H1 (cell line): ENCODE results near the gene ALG1. TPM values are rescaled to one million over a fixed set of nuclear protein-coding genes. Genes with fewer than 3 reads are reported as not detected.

Source experiments
- CTCF ChIA-PET: fragments of 300-600 bp; sonication (Branson Sonifier 250); formaldehyde crosslinking; loops from one replicate; lab custom pipeline; 2021; ENCODE audit not compliant: partially characterized antibody; lab: Charles Lee
- POLR2A ChIA-PET: fragments of 300-600 bp; sonication (Branson Sonifier 250); formaldehyde crosslinking; loops from one replicate; lab custom pipeline; 2021; ENCODE audit warnings: inconsistent platforms; ENCODE audit not compliant: partially characterized antibody; lab: Charles Lee
- DNase-seq, 2 experiments: peaks; one replicate each; pipeline versions ENCODE4 v3.0.0 to v3.0.0-alpha.2; 2010 to 2022; ENCODE audit warnings: low spot score in 2 of 2, low read depth in 1 of 2, mixed read lengths in 1 of 2
- FAIRE-seq: peaks from 2 replicates; lab custom pipeline; 2011; peaks lifted over from hg19 to GRCh38; lab: Jason Lieb, UNC
- H2AFZ ChIP-seq: 2 replicates; pipeline ENCODE4 v1.8.1; 2012; ENCODE audit warnings: low read length, inconsistent platforms
- H2AK5ac ChIP-seq: 2 replicates; pipeline ENCODE4 v1.6.1; 2013; ENCODE audit warnings: low read depth, low read length
- H2BK120ac ChIP-seq: replicated peaks from 2 replicates; pipeline ENCODE3; 2013; ENCODE audit warnings: low read depth, low read length, inconsistent platforms
- H2BK12ac ChIP-seq: 2 replicates; pipeline ENCODE4 v1.6.1; 2013; ENCODE audit warnings: low read depth, low read length
- H2BK15ac ChIP-seq: 2 replicates; pipeline ENCODE4 v1.6.1; 2013; ENCODE audit warnings: low read length
- H2BK20ac ChIP-seq: 2 replicates; pipeline ENCODE4 v1.6.1; 2013; ENCODE audit warnings: low read length
- H2BK5ac ChIP-seq: 2 replicates; pipeline ENCODE4 v1.6.1; 2013; ENCODE audit warnings: low read depth, low read length
- H3K14ac ChIP-seq: 2 replicates; pipeline ENCODE4 v1.6.1; 2013; ENCODE audit warnings: inconsistent platforms; ENCODE audit not compliant: insufficient read length
- H3K18ac ChIP-seq: 2 replicates; pipeline ENCODE4 v1.6.1; 2013; ENCODE audit warnings: low read length; ENCODE audit errors: extremely low read depth
- H3K23ac ChIP-seq: 2 replicates; pipeline ENCODE4 v1.6.1; 2013; ENCODE audit warnings: inconsistent platforms; ENCODE audit not compliant: insufficient read length
- H3K23me2 ChIP-seq: 2 replicates; pipeline ENCODE4 v1.6.1; 2013; ENCODE audit warnings: low read depth, low read length
- H3K27ac ChIP-seq: 2 replicates; pipeline ENCODE4 v1.6.1; 2011; ENCODE audit warnings: low read depth, low read length, inconsistent platforms
- H3K27me3 ChIP-seq, 4 experiments: replicated peaks in 1 of 4; 1 replicate in 1 of 4; 2 replicates in 3 of 4; pipeline versions ENCODE4 v1.6.1 to v1.8.1; 2011 to 2013; ENCODE audit warnings: low read length in 3 of 4, mild to moderate bottlenecking in 3 of 4, inconsistent platforms in 2 of 4, mixed read lengths in 2 of 4, moderate library complexity in 1 of 4; ENCODE audit not compliant: control insufficient read depth in 3 of 4, insufficient read depth in 3 of 4; ENCODE audit errors: extremely low read depth in 1 of 4
- H3K36me3 ChIP-seq, 4 experiments: 2 replicates each; pipeline versions ENCODE4 v1.6.1 to v1.8.1; 2011 to 2013; ENCODE audit warnings: mild to moderate bottlenecking in 4 of 4, low read length in 3 of 4, moderate library complexity in 2 of 4, control low read depth in 1 of 4, inconsistent platforms in 1 of 4; ENCODE audit not compliant: insufficient read depth in 4 of 4, control insufficient read depth in 2 of 4
- H3K4ac ChIP-seq: replicated peaks from 2 replicates; pipeline ENCODE3; 2013; ENCODE audit warnings: low read length, low read depth, mixed read lengths, inconsistent platforms; ENCODE audit not compliant: insufficient read length
- H3K4me1 ChIP-seq, 4 experiments: replicated peaks in 1 of 4; 1 replicate in 1 of 4; 2 replicates in 3 of 4; pipeline versions ENCODE4 v1.6.1 to v1.8.1; 2011 to 2013; ENCODE audit warnings: low read length in 3 of 4, inconsistent platforms in 2 of 4, mixed read lengths in 1 of 4; ENCODE audit not compliant: insufficient read depth in 4 of 4, control insufficient read depth in 3 of 4
- H3K4me2 ChIP-seq, 2 experiments: 2 replicates each; pipeline versions ENCODE4 v1.6.1 to v1.8.1; 2011 to 2013; ENCODE audit warnings: low read depth in 2 of 2, low read length in 2 of 2, control low read depth in 1 of 2, inconsistent platforms in 1 of 2, mild to moderate bottlenecking in 1 of 2; ENCODE audit not compliant: insufficient read depth in 1 of 2
- H3K4me3 ChIP-seq, 4 experiments: fragments of 200-600, 300-600 bp in 1 of 4; sonication (generic), shearing (Covaris generic), sonication (Bioruptor Twin) in 1 of 4; 2 replicates each; pipeline versions ENCODE4 v1.5.1 to v1.8.1; 2011 to 2016; ENCODE audit warnings: low read length in 4 of 4, low read depth in 3 of 4, control low read depth in 2 of 4, inconsistent platforms in 2 of 4, mild to moderate bottlenecking in 2 of 4, mixed read lengths in 1 of 4, moderate library complexity in 1 of 4; ENCODE audit not compliant: insufficient read depth in 2 of 4; ENCODE audit errors: extremely low read depth in 1 of 4
- H3K56ac ChIP-seq: replicated peaks from 2 replicates; pipeline ENCODE3; 2013; ENCODE audit warnings: low read depth, mild to moderate bottlenecking, mixed read lengths, low read length, inconsistent platforms; ENCODE audit not compliant: insufficient read length
- H3K79me1 ChIP-seq: 2 replicates; pipeline ENCODE4 v1.6.1; 2013; ENCODE audit warnings: low read depth, low read length, control low read depth
- H3K79me2 ChIP-seq, 2 experiments: 2 replicates each; pipeline versions ENCODE4 v1.6.1 to v1.8.1; 2012 to 2013; ENCODE audit warnings: low read length in 2 of 2, mild to moderate bottlenecking in 2 of 2, inconsistent platforms in 1 of 2; ENCODE audit not compliant: insufficient read depth in 2 of 2, control insufficient read depth in 1 of 2
- H3K9ac ChIP-seq, 4 experiments: replicated peaks in 1 of 4; 1 replicate in 1 of 4; 2 replicates in 3 of 4; pipeline versions ENCODE4 v1.6.1 to v1.8.1; 2011 to 2013; ENCODE audit warnings: low read depth in 3 of 4, low read length in 3 of 4, control low read depth in 2 of 4, mild to moderate bottlenecking in 2 of 4, moderate library complexity in 2 of 4, inconsistent platforms in 1 of 4; ENCODE audit errors: extremely low read depth in 1 of 4
- H3K9me3 ChIP-seq, 2 experiments: 2 replicates each; pipeline versions ENCODE4 v1.6.1 to v1.8.1; 2012 to 2013; ENCODE audit warnings: mild to moderate bottlenecking in 2 of 2, moderate library complexity in 2 of 2, control low read depth in 1 of 2, inconsistent platforms in 1 of 2, low read depth in 1 of 2, low read length in 1 of 2, mixed read lengths in 1 of 2; ENCODE audit not compliant: insufficient read depth in 2 of 2
- H4K20me1 ChIP-seq, 2 experiments: replicated peaks in 1 of 2; 2 replicates each; pipeline versions ENCODE3 to v1.8.1; 2011 to 2013; ENCODE audit warnings: inconsistent platforms in 2 of 2, low read length in 2 of 2, mild to moderate bottlenecking in 1 of 2; ENCODE audit not compliant: insufficient read depth in 2 of 2, control insufficient read depth in 1 of 2
- H4K5ac ChIP-seq: 2 replicates; pipeline ENCODE4 v1.6.1; 2013; ENCODE audit warnings: low read length, low read depth, mixed read lengths, inconsistent platforms; ENCODE audit not compliant: insufficient read length
- H4K8ac ChIP-seq: 2 replicates; pipeline ENCODE4 v1.8.0; 2013; ENCODE audit warnings: mild to moderate bottlenecking, moderate library complexity, low read length, inconsistent platforms; ENCODE audit not compliant: insufficient read depth; ENCODE audit errors: extremely low read depth
- H4K91ac ChIP-seq: replicated peaks from 2 replicates; pipeline ENCODE3; 2013; ENCODE audit warnings: low read length, mixed read lengths, inconsistent platforms; ENCODE audit not compliant: insufficient read length
- ASH2L ChIP-seq: fragments of 200-600, 300-600 bp; sonication (generic); IDR thresholded peaks from one replicate; pipeline ENCODE4 v1.7.1; 2017; ENCODE audit warnings: low read length
- ATF3 ChIP-seq: IDR thresholded peaks from 2 replicates; pipeline ENCODE4 v1.6.1; 2011; ENCODE audit warnings: low read depth, mild to moderate bottlenecking, low read length; ENCODE audit not compliant: insufficient read depth
- BACH1 ChIP-seq: IDR thresholded peaks from 2 replicates; pipeline ENCODE4 v1.6.1; 2012; ENCODE audit warnings: low read length, improper control_type of control experiment
- CREB1 ChIP-seq: IDR thresholded peaks from 2 replicates; pipeline ENCODE4 v1.6.1; 2012; ENCODE audit warnings: inconsistent platforms
- FOSL1 ChIP-seq: IDR thresholded peaks from 2 replicates; pipeline ENCODE4 v1.6.1; 2011; ENCODE audit warnings: mild to moderate bottlenecking, low read depth, low read length, moderate library complexity; ENCODE audit not compliant: insufficient read depth
- HDAC6 ChIP-seq: IDR thresholded peaks from one replicate; pipeline ENCODE4 v1.7.1; 2012; ENCODE audit warnings: low read depth, mild to moderate bottlenecking, inconsistent platforms, low read length, moderate library complexity
- SP2 ChIP-seq: IDR thresholded peaks from 2 replicates; pipeline ENCODE4 v1.6.1; 2012; ENCODE audit warnings: mild to moderate bottlenecking, low read length, inconsistent platforms
- TCF12 ChIP-seq: IDR thresholded peaks from 2 replicates; pipeline ENCODE4 v1.6.1; 2011; ENCODE audit warnings: low read depth, mild to moderate bottlenecking, low read length
- WGBS, 2 experiments: shearing (Covaris generic) in 1 of 2; methylation state at CpG; one replicate each; pipeline versions ENCODE4 v1.1.6 to v1.1.7; 2013 to 2015; ENCODE audit warnings: low lambda C conversion rate in 2 of 2, mixed read lengths in 2 of 2, inconsistent platforms in 1 of 2, low coverage in 1 of 2, missing lambda C conversion rate in 1 of 2; ENCODE audit not compliant: insufficient replicate concordance in 2 of 2, insufficient coverage in 1 of 2, insufficient read length in 1 of 2; ENCODE audit errors: extremely low coverage in 1 of 2, missing lambda C conversion rate in 1 of 2; 5-methylcytosine and 5-hydroxymethylcytosine counted together
- polyA plus RNA-seq, 7 experiments: library from polyadenylated mRNA; depleted of rRNA in 3 of 7; stranded (reverse) in 5 of 7; unstranded in 2 of 7; fragments of >200 nt in 5 of 7; fragments of 200-250 nt in 2 of 7; gene quantifications; 1 replicate in 5 of 7; 2 replicates in 1 of 7; 4 replicates in 1 of 7; pipeline versions ENCODE4 v1.2.1 to v1.2.3, GENCODE V29; 2011 to 2013; ENCODE audit warnings: missing spikeins in 2 of 7, mixed read lengths in 2 of 7
- total RNA-seq: library from RNA; stranded (reverse); fragmentation: NEBNext Ultra II Directional; extraction: Animal tissue kit (Norgen Biotek cat#: 25700); gene quantifications from 2 replicates; pipeline ENCODE4 v1.2.1, GENCODE V29; 2021
- TF ChIP-seq, protein P1 (sequence below): IDR thresholded peaks from 2 replicates; pipeline ENCODE4 v1.6.1; 2011; ENCODE audit warnings: low read length, improper control_type of control experiment
- TF ChIP-seq, protein P2 (sequence below): IDR thresholded peaks from 2 replicates; pipeline ENCODE4 v1.6.1; 2012; ENCODE audit warnings: low read length, inconsistent platforms

ALG1 gene
- total and polyA plus RNA-seq, 2 of the 8 experiments (the other 6 are each of a cell fraction or from before 2014, with no cell fraction given) = 34.8 to 46.5 TPM

DNA sequence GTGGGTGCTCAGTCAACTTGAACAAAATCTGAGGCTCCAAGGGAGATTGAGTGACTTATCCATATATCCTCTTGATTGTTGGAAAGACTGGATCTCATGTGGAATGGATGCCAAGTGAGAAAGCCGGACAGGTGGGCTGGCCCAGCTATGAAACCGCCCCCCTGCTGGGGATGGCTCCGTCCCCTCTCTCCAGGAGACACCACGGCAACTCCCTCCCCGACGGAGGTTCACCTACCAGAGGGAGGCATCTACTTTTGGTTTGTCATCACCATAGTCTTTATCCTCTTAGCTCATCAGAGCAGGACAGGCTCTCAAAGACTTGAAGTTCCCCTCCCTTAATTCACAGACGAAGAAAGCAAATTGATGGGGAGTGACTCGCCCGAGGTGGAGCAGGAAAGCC lies 1.8 kb upstream of the ALG1 start:
- Histone ChIP-seq H3K23me2 (peaks cover 6% of the 10 kb centered on the region), H2BK120ac (no peak overlapping the region), H3K79me1 (peaks cover 4% of the 10 kb centered on the region; the same call in 1 of the 2 replicates), H4K5ac (no peak overlapping the region), H3K9me3 (no peaks in the 10 kb centered on the region), H4K20me1 (peaks cover 0 to 1% of the 10 kb centered on the region in 2 experiments), H3K79me2 (peaks cover 7 to 19% of the 10 kb centered on the region in 2 experiments), H3K14ac (no peak overlapping the region), H3K56ac (no peak overlapping the region), H3K4ac (no peak overlapping the region), H2BK12ac (no peak overlapping the region), H3K4me1 (peaks cover 0 to 6% (median 5%) of the 10 kb centered on the region in 4 experiments; a peak in 5 of 7 replicates), H2BK20ac (no peak overlapping the region), H3K4me3 (no peak overlapping the region; a peak in 1 of 8 replicates), H2BK15ac (no peak overlapping the region; the same call in 1 of the 2 replicates), H3K18ac (no peak overlapping the region), H3K4me2 (no peak overlapping the region), H2BK5ac (no peak overlapping the region), H3K27ac (no peak overlapping the region), H3K36me3 (peaks cover 0 to 4% (median 1%) of the 10 kb centered on the region in 4 experiments; a peak in 2 of 8 replicates), H3K27me3 (0 out of 7 replicates have a peak, but pooled peaks cover 0 to 3% (median 0%) of the 10 kb centered on the region in 4 experiments), H2AK5ac (no peak overlapping the region), H4K8ac (peak overlapping the region; percentile 83; the same call in 1 of the 2 replicates), H2AFZ (no peak overlapping the region), H4K91ac (peak overlapping the region; percentile 52), H3K9ac (no peak overlapping the region), H3K23ac (no peak overlapping the region)
- ChIA-PET CTCF (interaction anchor here (1.1 to 27.9 kb wide), 2 partner anchors 17 to 95 kb away, joined by 3 to 625 read pairs; partner anchors contain the start of gene C16orf89), POLR2A (interaction anchor here (0.7 to 2.5 kb wide), 4 partner anchors 10 to 28 kb away, joined by 3 to 12 read pairs (median 3); no protein-coding TSS in a partner anchor)
- no peak for DNase-seq
- FAIRE-seq = no peak
- WGBS, 2 experiments = 91% methylated on average over 9 of the region's 9 CpGs; no CpG with 5 or more reads in 1 of the 2 experiments
- no peak for TF ChIP-seq HDAC6
- no peak for TF ChIP-seq BACH1
- TF ChIP-seq SP2 = no peak
- TF ChIP-seq FOSL1 = no peak
- TF ChIP-seq, protein P1, sequence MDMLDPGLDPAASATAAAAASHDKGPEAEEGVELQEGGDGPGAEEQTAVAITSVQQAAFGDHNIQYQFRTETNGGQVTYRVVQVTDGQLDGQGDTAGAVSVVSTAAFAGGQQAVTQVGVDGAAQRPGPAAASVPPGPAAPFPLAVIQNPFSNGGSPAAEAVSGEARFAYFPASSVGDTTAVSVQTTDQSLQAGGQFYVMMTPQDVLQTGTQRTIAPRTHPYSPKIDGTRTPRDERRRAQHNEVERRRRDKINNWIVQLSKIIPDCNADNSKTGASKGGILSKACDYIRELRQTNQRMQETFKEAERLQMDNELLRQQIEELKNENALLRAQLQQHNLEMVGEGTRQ = no peak
- TF ChIP-seq, protein P2, sequence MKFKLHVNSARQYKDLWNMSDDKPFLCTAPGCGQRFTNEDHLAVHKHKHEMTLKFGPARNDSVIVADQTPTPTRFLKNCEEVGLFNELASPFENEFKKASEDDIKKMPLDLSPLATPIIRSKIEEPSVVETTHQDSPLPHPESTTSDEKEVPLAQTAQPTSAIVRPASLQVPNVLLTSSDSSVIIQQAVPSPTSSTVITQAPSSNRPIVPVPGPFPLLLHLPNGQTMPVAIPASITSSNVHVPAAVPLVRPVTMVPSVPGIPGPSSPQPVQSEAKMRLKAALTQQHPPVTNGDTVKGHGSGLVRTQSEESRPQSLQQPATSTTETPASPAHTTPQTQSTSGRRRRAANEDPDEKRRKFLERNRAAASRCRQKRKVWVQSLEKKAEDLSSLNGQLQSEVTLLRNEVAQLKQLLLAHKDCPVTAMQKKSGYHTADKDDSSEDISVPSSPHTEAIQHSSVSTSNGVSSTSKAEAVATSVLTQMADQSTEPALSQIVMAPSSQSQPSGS = no peak
- no peak for TF ChIP-seq ASH2L
- no peak for TF ChIP-seq TCF12
- no peak for TF ChIP-seq CREB1
- TF ChIP-seq ATF3 = no peak
